ENCODE data around the gene INSM1.

The INSM1 gene

DNA sequence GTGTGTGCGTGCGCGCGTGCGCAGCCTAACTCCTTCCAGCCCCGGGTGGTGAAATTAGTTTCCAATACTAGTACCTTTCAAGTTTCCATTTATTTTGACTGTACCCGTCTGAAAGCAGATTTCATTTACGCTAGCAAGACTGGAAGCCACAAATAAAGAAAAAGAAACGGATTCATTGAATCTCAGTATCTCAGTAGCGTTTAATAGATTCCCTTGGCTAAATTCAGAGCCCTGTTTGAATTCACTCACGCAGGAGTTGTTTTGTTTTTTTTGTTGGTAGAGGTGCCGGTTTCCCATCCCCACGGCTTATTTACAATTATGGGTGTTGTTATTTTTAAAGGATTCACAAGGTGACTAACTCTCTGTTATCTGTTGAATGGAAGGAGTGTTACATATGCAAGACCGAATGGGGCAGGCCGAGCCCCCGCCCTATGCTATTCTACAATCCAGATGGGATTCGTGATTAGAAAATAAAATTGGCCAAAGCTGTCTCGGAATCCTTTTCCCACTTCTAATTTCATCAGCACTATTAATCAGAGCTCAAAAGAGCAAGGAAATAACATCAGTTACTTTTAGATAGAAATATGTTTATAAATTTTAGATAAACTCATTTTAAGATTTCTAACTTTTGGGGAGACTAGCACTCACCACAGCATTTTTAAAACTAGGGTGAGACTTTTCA lies 2.3 kb upstream of the INSM1 start:
- TF ChIP-seq, protein P1, sequence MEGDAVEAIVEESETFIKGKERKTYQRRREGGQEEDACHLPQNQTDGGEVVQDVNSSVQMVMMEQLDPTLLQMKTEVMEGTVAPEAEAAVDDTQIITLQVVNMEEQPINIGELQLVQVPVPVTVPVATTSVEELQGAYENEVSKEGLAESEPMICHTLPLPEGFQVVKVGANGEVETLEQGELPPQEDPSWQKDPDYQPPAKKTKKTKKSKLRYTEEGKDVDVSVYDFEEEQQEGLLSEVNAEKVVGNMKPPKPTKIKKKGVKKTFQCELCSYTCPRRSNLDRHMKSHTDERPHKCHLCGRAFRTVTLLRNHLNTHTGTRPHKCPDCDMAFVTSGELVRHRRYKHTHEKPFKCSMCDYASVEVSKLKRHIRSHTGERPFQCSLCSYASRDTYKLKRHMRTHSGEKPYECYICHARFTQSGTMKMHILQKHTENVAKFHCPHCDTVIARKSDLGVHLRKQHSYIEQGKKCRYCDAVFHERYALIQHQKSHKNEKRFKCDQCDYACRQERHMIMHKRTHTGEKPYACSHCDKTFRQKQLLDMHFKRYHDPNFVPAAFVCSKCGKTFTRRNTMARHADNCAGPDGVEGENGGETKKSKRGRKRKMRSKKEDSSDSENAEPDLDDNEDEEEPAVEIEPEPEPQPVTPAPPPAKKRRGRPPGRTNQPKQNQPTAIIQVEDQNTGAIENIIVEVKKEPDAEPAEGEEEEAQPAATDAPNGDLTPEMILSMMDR (IDR thresholded peaks at IDR 0.05; ENCODE audit: low read depth, low read length), result no peak
- no peak for DNase-seq (ENCODE audit: low read depth in 2 of 2)
- no peak overlapping the region for H3K4me3 ChIP-seq (replicated peaks in 1 of 2; ENCODE audit: low read depth in 2 of 2, low read length in 2 of 2)

DNA sequence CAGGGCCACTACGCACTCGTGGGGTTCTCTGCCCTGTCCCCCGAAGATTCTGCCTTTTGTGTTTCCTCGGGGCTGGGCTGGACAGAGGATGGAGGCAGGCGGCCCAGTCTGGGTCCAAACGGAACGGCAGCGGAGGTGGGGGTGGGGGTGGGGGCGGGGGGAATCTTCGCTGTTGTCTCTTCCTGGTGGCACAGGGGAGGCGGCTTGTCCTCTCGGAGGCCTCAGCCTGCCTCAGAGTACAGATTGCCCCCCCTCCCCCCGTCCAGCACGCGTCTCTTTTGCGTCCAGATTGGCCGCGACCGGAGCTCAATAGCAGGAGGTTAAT lies 1.4 kb upstream of the INSM1 start:
- no peak overlapping the region for H3K4me3 ChIP-seq (replicated peaks in 1 of 2; ENCODE audit: low read depth in 2 of 2, low read length in 2 of 2)
- TF ChIP-seq, protein P1 (IDR thresholded peaks at IDR 0.05; ENCODE audit: low read depth, low read length), result no peak
- DNase-seq (ENCODE audit: low read depth in 2 of 2), result no peak

DNA sequence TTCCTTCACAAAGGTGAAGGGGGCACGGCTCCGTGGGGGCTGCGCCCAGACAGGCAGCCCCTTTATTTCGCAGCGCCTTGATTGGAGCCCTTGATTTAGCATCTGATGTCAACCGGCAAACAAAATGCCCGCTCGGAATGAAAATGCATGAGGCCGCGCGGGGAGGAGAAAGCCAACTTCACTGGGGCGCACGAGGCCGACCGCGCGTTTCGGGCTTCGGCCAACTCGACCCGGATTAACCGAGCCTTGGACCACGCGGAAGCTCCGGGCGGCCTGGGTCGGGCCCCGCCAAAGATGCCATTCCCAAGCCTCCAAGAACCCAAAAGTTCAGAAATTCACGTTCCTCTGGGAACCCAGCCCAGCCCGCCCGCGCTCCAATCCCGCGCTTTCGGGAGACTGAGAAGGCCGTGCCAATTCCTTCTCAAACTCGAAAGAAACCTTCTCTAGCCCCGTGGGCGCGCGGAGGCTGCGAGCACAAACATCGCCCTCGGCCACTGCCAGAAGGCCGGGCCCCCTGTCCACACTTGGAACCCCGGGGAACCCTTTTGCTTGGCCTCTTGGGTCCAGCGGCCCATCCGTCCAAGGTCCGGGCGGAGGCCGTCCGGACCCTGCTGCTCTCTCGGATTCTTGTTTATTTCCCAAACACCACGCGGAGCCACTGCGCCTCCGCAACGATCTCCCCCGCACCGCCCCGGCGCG lies 879 bp upstream of the INSM1 start:
- no peak overlapping the region for H3K4me3 ChIP-seq (replicated peaks in 1 of 2; ENCODE audit: low read depth in 2 of 2, low read length in 2 of 2)
- DNase-seq (ENCODE audit: low read depth in 2 of 2), result peak in 1 of 2 donors; percentile 17
- TF ChIP-seq, protein P1 (IDR thresholded peaks at IDR 0.05; ENCODE audit: low read depth, low read length), result no peak

DNA sequence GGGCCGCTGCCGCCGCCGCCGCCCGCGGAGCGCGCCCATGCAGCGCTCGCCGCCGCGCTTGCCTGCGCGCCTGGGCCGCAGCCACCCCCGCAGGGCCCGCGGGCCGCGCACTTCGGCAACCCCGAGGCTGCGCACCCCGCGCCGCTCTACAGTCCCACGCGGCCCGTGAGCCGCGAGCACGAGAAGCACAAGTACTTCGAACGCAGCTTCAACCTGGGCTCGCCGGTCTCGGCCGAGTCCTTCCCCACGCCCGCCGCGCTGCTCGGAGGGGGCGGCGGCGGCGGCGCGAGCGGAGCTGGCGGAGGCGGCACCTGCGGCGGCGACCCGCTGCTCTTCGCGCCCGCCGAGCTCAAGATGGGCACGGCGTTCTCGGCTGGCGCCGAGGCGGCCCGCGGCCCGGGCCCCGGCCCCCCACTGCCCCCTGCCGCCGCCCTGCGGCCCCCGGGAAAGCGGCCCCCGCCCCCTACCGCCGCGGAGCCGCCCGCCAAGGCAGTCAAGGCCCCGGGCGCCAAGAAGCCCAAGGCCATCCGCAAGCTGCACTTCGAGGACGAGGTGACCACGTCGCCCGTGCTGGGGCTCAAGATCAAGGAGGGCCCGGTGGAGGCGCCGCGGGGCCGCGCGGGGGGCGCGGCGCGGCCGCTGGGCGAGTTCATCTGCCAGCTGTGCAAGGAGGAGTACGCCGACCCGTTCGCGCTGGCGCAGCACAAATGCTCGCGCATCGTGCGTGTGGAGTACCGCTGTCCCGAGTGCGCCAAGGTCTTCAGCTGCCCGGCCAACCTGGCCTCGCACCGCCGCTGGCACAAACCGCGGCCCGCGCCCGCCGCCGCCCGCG lies 730 bp downstream of the INSM1 start:
- H3K4me3 ChIP-seq (replicated peaks in 1 of 2; ENCODE audit: low read depth in 2 of 2, low read length in 2 of 2), result no peak overlapping the region
- TF ChIP-seq, protein P1 (IDR thresholded peaks at IDR 0.05; ENCODE audit: low read depth, low read length), result no peak
- no peak for DNase-seq (ENCODE audit: low read depth in 2 of 2)

DNA sequence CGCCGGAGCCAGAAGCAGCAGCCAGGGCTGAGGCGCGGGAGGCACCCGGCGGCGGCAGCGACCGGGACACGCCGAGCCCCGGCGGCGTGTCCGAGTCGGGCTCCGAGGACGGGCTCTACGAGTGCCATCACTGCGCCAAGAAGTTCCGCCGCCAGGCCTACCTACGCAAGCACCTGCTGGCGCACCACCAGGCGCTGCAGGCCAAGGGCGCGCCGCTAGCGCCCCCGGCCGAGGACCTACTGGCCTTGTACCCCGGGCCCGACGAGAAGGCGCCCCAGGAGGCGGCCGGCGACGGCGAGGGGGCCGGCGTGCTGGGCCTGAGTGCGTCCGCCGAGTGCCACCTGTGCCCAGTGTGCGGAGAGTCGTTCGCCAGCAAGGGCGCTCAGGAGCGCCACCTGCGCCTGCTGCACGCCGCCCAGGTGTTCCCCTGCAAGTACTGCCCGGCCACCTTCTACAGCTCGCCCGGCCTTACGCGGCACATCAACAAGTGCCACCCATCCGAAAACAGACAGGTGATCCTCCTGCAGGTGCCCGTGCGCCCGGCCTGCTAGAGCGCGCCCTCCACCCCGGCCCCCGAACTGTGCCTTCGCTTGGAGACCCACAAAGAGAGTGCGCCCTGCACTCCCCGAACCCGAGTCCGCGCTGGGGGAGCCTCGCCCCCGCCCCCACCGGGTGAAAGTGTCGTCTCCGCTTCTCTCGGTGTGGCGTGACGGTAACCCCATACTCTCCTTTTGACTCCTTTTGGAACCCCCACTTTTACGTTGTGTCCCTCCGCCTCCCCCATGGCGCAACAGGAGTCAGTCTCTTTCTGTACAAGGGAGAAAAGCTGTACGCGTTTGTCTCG lies 1.6 kb downstream of the INSM1 start:
- TF ChIP-seq, protein P1 (IDR thresholded peaks at IDR 0.05; ENCODE audit: low read depth, low read length), result no peak
- DNase-seq (ENCODE audit: low read depth in 2 of 2), result no peak
- H3K4me3 ChIP-seq (replicated peaks in 1 of 2; ENCODE audit: low read depth in 2 of 2, low read length in 2 of 2), result no peak overlapping the region

DNA sequence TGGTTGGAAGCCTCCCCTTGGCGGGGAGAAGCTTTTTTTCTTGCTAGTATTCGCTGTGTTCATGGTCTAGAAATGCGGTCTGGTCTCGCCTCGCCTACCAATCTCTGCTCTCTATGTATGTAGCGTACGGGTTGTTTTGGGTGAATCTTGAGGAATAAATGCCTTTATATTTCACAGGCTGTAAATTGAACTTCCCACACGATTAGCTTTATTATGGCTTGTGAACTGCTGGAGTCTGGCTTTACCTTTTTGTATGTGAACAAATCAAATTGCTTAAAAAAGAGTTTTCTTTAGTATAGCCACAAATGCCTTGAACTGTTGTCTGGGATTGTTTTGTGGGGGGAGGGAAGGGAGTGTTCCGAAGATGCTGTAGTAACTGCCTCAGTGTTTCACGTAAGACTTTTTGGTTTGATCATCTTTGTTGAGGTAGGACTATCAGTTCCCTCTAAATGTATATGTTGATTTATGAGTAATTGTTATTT lies 2.2 kb downstream of the INSM1 start:
- no peak for DNase-seq (ENCODE audit: low read depth in 2 of 2)
- TF ChIP-seq, protein P1 (IDR thresholded peaks at IDR 0.05; ENCODE audit: low read depth, low read length), result no peak
- no peak overlapping the region for H3K4me3 ChIP-seq (replicated peaks in 1 of 2; ENCODE audit: low read depth in 2 of 2, low read length in 2 of 2)
